ENCODE results near the gene CMSS1. TPM values are rescaled to one million over a fixed set of nuclear protein-coding genes. Genes with fewer than 3 reads are reported as not detected.

The CMSS1 gene
- total and polyA plus RNA-seq, 5 donors from 2014 or later: 20.5 to 34.0 (median 22.0) TPM

DNA sequence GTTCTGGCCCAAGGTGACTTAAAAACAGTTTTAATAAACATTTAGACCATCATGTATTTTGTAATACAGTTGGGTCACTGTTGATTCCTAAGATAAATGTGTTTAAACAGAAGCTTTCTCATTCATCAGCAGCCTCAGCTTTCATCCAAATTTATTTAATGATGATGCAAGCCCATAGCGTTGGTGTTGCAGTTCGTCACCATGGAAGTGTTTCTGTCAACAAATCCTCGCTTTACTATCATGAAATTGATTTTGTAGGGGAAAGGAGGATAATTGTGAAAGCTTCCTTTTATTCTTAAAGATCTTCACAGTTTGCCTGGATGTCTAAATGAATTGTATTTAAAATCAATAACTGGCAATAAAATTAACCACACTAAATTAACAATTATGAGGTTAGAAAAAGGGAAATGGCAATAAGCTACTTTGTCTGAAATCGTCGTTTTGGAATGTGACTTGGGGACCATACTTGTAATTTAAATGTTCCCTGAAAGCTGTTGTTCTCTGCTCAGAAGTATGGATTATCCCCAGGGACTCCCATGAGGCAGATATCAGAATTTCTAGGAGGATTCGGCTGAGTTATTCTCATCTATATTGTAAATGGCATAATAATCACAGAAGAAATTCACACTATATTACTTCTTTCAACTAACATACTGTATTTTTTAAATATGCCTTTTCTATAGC lies 29.0 kb downstream of the CMSS1 start:
- Mint-ChIP-seq H3K36me3 (no peaks in the 10 kb centered on the region), H3K27ac (no peak overlapping the region), H3K27me3 (no peaks in the 10 kb centered on the region), H3K4me3 (no peak overlapping the region), H3K9me3 (peaks cover 0 to 1% (median 0%) of the 10 kb centered on the region in 7 donors), H3K4me1 (peaks cover 3 to 19% (median 10%) of the 10 kb centered on the region in 4 donors)
- no peak for DNase-seq
- H3K36me3 ChIP-seq (ENCODE audit: control insufficient read depth, insufficient read depth, low read length): no peaks in the 10 kb centered on the region
- no peaks in the 10 kb centered on the region for H3K4me1 ChIP-seq (ENCODE audit: control insufficient read depth, insufficient read depth, low read length, poor library complexity, severe bottlenecking)
- ATAC-seq (ENCODE audit: low read depth in 2 of 2): no peak
- no peak overlapping the region for H3K4me3 ChIP-seq (ENCODE audit: low read depth, low read length)
- H3K27ac ChIP-seq (ENCODE audit: insufficient read depth, low read length, poor library complexity, severe bottlenecking): no peak overlapping the region
- H3K9me3 ChIP-seq (ENCODE audit: control insufficient read depth in 2 of 2, low read length in 2 of 2): no peaks in the 10 kb centered on the region
- no peaks in the 10 kb centered on the region for H3K27me3 ChIP-seq (ENCODE audit: control insufficient read depth, insufficient read depth, low read length)

DNA sequence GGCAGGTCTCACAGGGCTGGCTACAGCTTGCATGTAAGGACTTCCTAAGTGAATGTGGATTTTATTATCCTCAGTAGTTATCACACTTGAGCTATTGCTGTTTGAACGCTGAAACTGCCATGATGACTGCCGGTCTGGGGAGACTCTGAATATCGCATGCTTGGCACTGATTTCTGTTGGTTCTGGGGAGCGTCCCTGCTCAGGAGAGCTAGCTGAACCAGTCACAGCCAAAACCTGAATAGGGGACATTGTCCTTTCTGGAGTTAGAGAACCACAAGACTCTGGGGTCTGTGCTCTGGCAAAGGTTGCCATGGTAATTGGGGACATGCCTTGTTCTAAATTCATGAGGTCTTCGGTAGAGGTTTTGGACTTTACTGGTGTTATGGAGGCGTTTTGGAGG lies 30.8 kb downstream of the CMSS1 start:
- DNase-seq (no peak), ATAC-seq (ENCODE audit: low read depth in 2 of 2) (no peak)
- no peaks in the 10 kb centered on the region for H3K36me3 Mint-ChIP-seq
- H3K9me3 Mint-ChIP-seq: peaks cover 0 to 1% (median 0%) of the 10 kb centered on the region in 7 donors
- Histone ChIP-seq H3K36me3 (ENCODE audit: control insufficient read depth, insufficient read depth, low read length) (no peaks in the 10 kb centered on the region), H3K9me3 (ENCODE audit: control insufficient read depth in 2 of 2, low read length in 2 of 2) (no peaks in the 10 kb centered on the region), H3K4me1 (ENCODE audit: control insufficient read depth, insufficient read depth, low read length, poor library complexity, severe bottlenecking) (no peaks in the 10 kb centered on the region), H3K27me3 (ENCODE audit: control insufficient read depth, insufficient read depth, low read length) (no peaks in the 10 kb centered on the region), H3K27ac (ENCODE audit: insufficient read depth, low read length, poor library complexity, severe bottlenecking) (no peak overlapping the region), H3K4me3 (ENCODE audit: low read depth, low read length) (no peak overlapping the region)
- no peak overlapping the region for H3K27ac Mint-ChIP-seq
- no peak overlapping the region for H3K4me3 Mint-ChIP-seq
- peaks cover 4 to 13% (median 8%) of the 10 kb centered on the region in 4 donors for H3K4me1 Mint-ChIP-seq
- no peaks in the 10 kb centered on the region for H3K27me3 Mint-ChIP-seq

DNA sequence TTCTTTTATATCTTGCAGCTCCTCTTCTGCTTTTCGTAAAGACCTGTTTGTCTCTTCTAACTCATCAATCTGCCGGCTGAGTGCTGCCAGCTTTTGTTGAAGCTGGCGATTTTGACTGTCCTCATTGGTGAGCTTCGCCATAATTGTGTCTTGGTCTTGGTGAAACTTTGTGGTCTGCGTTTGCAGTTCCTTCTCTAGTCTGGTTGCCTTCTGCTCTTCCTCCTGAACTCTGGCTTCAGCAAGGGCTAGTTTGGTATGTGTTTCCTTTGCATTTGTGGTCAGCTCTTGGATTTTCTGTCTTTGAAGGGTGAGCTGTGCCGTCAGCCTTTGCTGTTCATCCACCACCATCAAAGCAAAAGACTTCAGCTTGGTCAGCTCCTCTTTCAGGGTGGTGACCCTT lies 32.9 kb downstream of the CMSS1 start:
- H3K27me3 ChIP-seq (ENCODE audit: control insufficient read depth, insufficient read depth, low read length): no peaks in the 10 kb centered on the region
- no peaks in the 10 kb centered on the region for H3K27me3 Mint-ChIP-seq
- no peaks in the 10 kb centered on the region for H3K36me3 Mint-ChIP-seq
- H3K4me3 Mint-ChIP-seq: no peak overlapping the region
- ATAC-seq (ENCODE audit: low read depth in 2 of 2): no peak
- H3K36me3 ChIP-seq (ENCODE audit: control insufficient read depth, insufficient read depth, low read length): no peaks in the 10 kb centered on the region
- no peak overlapping the region for H3K27ac ChIP-seq (ENCODE audit: insufficient read depth, low read length, poor library complexity, severe bottlenecking)
- no peak overlapping the region for H3K4me3 ChIP-seq (ENCODE audit: low read depth, low read length)
- no peaks in the 10 kb centered on the region for H3K9me3 ChIP-seq (ENCODE audit: control insufficient read depth in 2 of 2, low read length in 2 of 2)
- H3K4me1 Mint-ChIP-seq: peaks cover 4 to 14% (median 7%) of the 10 kb centered on the region in 4 donors
- no peak overlapping the region for H3K27ac Mint-ChIP-seq
- no peak for DNase-seq
- H3K4me1 ChIP-seq (ENCODE audit: control insufficient read depth, insufficient read depth, low read length, poor library complexity, severe bottlenecking): no peaks in the 10 kb centered on the region
- H3K9me3 Mint-ChIP-seq: peaks cover 0 to 1% (median 0%) of the 10 kb centered on the region in 7 donors

DNA sequence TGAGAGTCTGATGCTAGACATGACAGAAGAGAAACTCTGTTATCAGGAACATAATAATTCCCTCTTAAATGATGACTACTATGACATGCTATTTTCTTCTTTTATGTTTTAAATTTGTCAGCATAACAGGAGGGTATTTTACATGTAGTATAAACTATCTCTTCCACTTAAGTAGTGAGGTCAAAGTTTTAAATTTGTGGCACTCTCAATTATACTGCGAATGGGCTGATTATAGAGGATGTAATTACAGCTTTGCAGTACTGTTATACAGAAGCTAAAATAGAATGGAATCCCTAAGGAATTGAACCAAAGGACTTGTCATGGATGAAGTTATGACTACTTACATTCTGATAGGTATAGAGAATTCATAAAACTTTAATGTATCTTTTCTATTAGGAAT lies 34.3 kb downstream of the CMSS1 start:
- H3K27ac Mint-ChIP-seq: no peak overlapping the region

DNA sequence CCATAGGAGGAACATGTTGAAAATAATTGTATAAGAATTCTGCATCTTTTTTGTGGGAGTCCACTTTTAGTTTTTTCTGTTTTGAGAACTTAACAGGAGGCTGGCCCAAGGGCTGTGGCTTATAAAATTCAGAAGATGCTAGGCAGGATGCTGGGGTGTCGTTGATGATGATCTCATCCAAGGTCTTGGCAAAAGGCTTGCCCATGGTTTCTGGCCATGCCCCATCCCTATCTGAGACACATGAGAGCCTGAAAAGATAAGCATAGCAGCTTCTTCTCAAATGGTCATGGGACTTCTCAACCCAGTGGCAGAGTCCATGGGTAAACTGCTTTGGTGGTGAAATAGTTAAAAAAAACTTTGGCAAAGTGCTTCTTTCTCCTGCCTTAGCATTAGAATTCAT lies 35.2 kb downstream of the CMSS1 start:
- Histone ChIP-seq H3K27me3 (ENCODE audit: control insufficient read depth, insufficient read depth, low read length) (no peaks in the 10 kb centered on the region), H3K4me3 (ENCODE audit: low read depth, low read length) (no peak overlapping the region), H3K4me1 (ENCODE audit: control insufficient read depth, insufficient read depth, low read length, poor library complexity, severe bottlenecking) (no peaks in the 10 kb centered on the region), H3K27ac (ENCODE audit: insufficient read depth, low read length, poor library complexity, severe bottlenecking) (no peak overlapping the region), H3K9me3 (ENCODE audit: control insufficient read depth in 2 of 2, low read length in 2 of 2) (no peaks in the 10 kb centered on the region), H3K36me3 (ENCODE audit: control insufficient read depth, insufficient read depth, low read length) (no peaks in the 10 kb centered on the region)
- H3K36me3 Mint-ChIP-seq: no peaks in the 10 kb centered on the region
- H3K4me1 Mint-ChIP-seq: peaks cover 4 to 23% (median 14%) of the 10 kb centered on the region in 4 donors
- peaks cover 0 to 1% (median 0%) of the 10 kb centered on the region in 7 donors for H3K9me3 Mint-ChIP-seq
- H3K27ac Mint-ChIP-seq: no peak overlapping the region
- ATAC-seq (ENCODE audit: low read depth in 2 of 2) (no peak), DNase-seq (no peak)
- H3K4me3 Mint-ChIP-seq: no peak overlapping the region
- no peaks in the 10 kb centered on the region for H3K27me3 Mint-ChIP-seq

More for the DNA sequence above, 34.3 kb downstream of the CMSS1 start:
- Histone ChIP-seq H3K27me3 (ENCODE audit: control insufficient read depth, insufficient read depth, low read length) (no peaks in the 10 kb centered on the region), H3K27ac (ENCODE audit: insufficient read depth, low read length, poor library complexity, severe bottlenecking) (no peak overlapping the region), H3K9me3 (ENCODE audit: control insufficient read depth in 2 of 2, low read length in 2 of 2) (no peaks in the 10 kb centered on the region), H3K36me3 (ENCODE audit: control insufficient read depth, insufficient read depth, low read length) (no peaks in the 10 kb centered on the region), H3K4me1 (ENCODE audit: control insufficient read depth, insufficient read depth, low read length, poor library complexity, severe bottlenecking) (no peaks in the 10 kb centered on the region), H3K4me3 (ENCODE audit: low read depth, low read length) (no peak overlapping the region)
- DNase-seq (no peak), ATAC-seq (ENCODE audit: low read depth in 2 of 2) (no peak)
- H3K27me3 Mint-ChIP-seq: no peaks in the 10 kb centered on the region
- no peaks in the 10 kb centered on the region for H3K36me3 Mint-ChIP-seq
- H3K4me1 Mint-ChIP-seq: peaks cover 4 to 23% (median 14%) of the 10 kb centered on the region in 4 donors
- H3K9me3 Mint-ChIP-seq: peaks cover 0 to 1% (median 0%) of the 10 kb centered on the region in 7 donors
- H3K4me3 Mint-ChIP-seq: no peak overlapping the region

DNA sequence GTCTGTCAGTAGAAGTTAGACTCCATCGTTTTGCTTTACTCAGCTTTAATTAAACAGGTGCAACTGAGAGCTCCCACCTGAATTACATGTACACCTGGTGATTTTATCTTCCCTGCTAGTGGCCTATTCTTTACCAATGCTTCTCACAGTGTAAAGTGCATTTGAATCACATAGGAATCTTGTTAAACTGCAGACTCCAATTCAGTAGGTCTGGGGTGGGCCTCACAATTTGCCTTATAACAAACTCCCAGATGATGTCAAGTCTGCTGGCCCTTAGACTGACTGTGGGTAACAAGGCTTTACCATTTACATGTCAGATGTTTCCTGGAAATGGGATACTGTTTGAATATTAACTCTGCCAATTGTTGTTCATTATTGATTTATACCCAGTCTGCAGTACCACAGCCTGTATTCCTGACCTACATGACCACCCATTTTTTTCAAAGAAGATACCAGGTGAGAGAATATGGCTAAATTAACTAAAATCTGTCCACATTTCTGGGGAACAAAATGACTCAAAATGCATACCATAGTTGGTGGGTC lies 37.2 kb downstream of the CMSS1 start:
- peaks cover 4 to 17% (median 12%) of the 10 kb centered on the region in 4 donors for H3K4me1 Mint-ChIP-seq
- no peak overlapping the region for H3K27ac ChIP-seq (ENCODE audit: insufficient read depth, low read length, poor library complexity, severe bottlenecking)
- no peak overlapping the region for H3K4me3 Mint-ChIP-seq
- H3K9me3 ChIP-seq (ENCODE audit: control insufficient read depth in 2 of 2, low read length in 2 of 2): no peaks in the 10 kb centered on the region
- H3K4me3 ChIP-seq (ENCODE audit: low read depth, low read length): no peak overlapping the region
- ATAC-seq (ENCODE audit: low read depth in 2 of 2): no peak
- no peaks in the 10 kb centered on the region for H3K27me3 Mint-ChIP-seq
- H3K27me3 ChIP-seq (ENCODE audit: control insufficient read depth, insufficient read depth, low read length): no peaks in the 10 kb centered on the region
- H3K4me1 ChIP-seq (ENCODE audit: control insufficient read depth, insufficient read depth, low read length, poor library complexity, severe bottlenecking): no peaks in the 10 kb centered on the region
- no peaks in the 10 kb centered on the region for H3K9me3 Mint-ChIP-seq
- DNase-seq: no peak
- H3K27ac Mint-ChIP-seq: no peak overlapping the region
- no peaks in the 10 kb centered on the region for H3K36me3 ChIP-seq (ENCODE audit: control insufficient read depth, insufficient read depth, low read length)
- H3K36me3 Mint-ChIP-seq: peaks cover 3% of the 10 kb centered on the region

DNA sequence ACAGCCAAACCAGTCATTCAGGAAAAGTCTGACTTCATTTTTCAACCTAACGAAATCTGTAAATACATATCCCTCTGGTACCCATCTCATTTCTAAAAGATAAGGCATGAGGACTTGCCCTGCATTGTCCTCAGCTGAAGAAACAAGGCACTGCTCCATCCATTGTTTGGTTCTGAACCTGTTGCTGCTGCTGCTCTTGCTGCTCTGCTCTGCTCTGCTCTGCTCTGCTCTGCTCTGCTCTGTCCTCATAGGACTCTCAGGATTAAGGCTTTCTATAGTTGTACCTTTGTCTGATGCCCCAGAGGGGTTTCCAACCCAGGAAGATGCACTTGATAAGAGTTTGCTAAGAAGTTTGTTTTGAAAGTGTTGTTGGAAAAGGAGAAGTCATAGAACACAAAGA lies 38.2 kb downstream of the CMSS1 start:
- no peaks in the 10 kb centered on the region for H3K9me3 Mint-ChIP-seq
- no peak for DNase-seq
- no peak overlapping the region for H3K4me3 Mint-ChIP-seq
- Histone ChIP-seq H3K27me3 (ENCODE audit: control insufficient read depth, insufficient read depth, low read length) (no peaks in the 10 kb centered on the region), H3K9me3 (ENCODE audit: control insufficient read depth in 2 of 2, low read length in 2 of 2) (no peaks in the 10 kb centered on the region), H3K27ac (ENCODE audit: insufficient read depth, low read length, poor library complexity, severe bottlenecking) (no peak overlapping the region), H3K4me3 (ENCODE audit: low read depth, low read length) (no peak overlapping the region), H3K4me1 (ENCODE audit: control insufficient read depth, insufficient read depth, low read length, poor library complexity, severe bottlenecking) (no peaks in the 10 kb centered on the region), H3K36me3 (ENCODE audit: control insufficient read depth, insufficient read depth, low read length) (no peaks in the 10 kb centered on the region)
- no peak for ATAC-seq (ENCODE audit: low read depth in 2 of 2)
- H3K27ac Mint-ChIP-seq: no peak overlapping the region
- H3K27me3 Mint-ChIP-seq: no peaks in the 10 kb centered on the region
- peaks cover 3% of the 10 kb centered on the region for H3K36me3 Mint-ChIP-seq
- H3K4me1 Mint-ChIP-seq: peaks cover 4 to 17% (median 13%) of the 10 kb centered on the region in 4 donors

Data from CD4-positive, CD25-positive, alpha-beta regulatory T cell (primary cell).